ENCODE data around the gene PSG6.
"Not testable (repeated sequence)": the region's sequence is repeated elsewhere in the genome, so short reads cannot be mapped to it uniquely, and the experiment has no call there.

The PSG6 gene

GRCh38 chr19:42912941-42913340 lies 4.8 kb downstream of the PSG6 start:
- DNase-seq; H3K4me3 ChIP-seq; H3K4me1 ChIP-seq; H3K9me3 ChIP-seq; H3K27ac ChIP-seq; intact Hi-C loops (cut with DNase I; ENCODE audit: low total_unique reads); H3K36me3 ChIP-seq; H3K27me3 ChIP-seq: not testable (repeated sequence)

GRCh38 chr19:42911731-42912130 lies 6.0 kb downstream of the PSG6 start:
- H3K27me3 ChIP-seq; intact Hi-C loops (cut with DNase I; ENCODE audit: low total_unique reads); H3K27ac ChIP-seq; H3K9me3 ChIP-seq; DNase-seq; H3K4me1 ChIP-seq; H3K36me3 ChIP-seq; H3K4me3 ChIP-seq: not testable (repeated sequence)

- intact Hi-C loops (cut with DNase I; ENCODE audit: low total_unique reads); H3K9me3 ChIP-seq; H3K27ac ChIP-seq; H3K4me1 ChIP-seq; H3K36me3 ChIP-seq; H3K4me3 ChIP-seq; H3K27me3 ChIP-seq: not testable (repeated sequence)
- peak in 1 of 2 donors; percentile 48 for DNase-seq
Observed at GRCh38 chr19:42906162-42906561, 11.5 kb downstream of the PSG6 start.

- H3K27ac ChIP-seq; intact Hi-C loops (cut with DNase I; ENCODE audit: low total_unique reads): not testable (repeated sequence)
Observed at GRCh38 chr19:42900561-42900960, 17.1 kb downstream of the PSG6 start.

GRCh38 chr19:42899674-42900073 lies 18.0 kb downstream of the PSG6 start:
- H3K27me3 ChIP-seq; H3K9me3 ChIP-seq; H3K27ac ChIP-seq; H3K36me3 ChIP-seq; H3K4me1 ChIP-seq; intact Hi-C loops (cut with DNase I; ENCODE audit: low total_unique reads); H3K4me3 ChIP-seq: not testable (repeated sequence)
- peak in 1 of 2 donors; percentile 34 for DNase-seq

More at GRCh38 chr19:42900561-42900960, 17.1 kb downstream of the PSG6 start:
- not testable (repeated sequence) for H3K27me3 ChIP-seq, H3K36me3 ChIP-seq, H3K4me1 ChIP-seq, H3K4me3 ChIP-seq, H3K9me3 ChIP-seq, DNase-seq

GRCh38 chr19:42899110-42899509 lies 18.6 kb downstream of the PSG6 start:
- DNase-seq; H3K36me3 ChIP-seq; H3K27me3 ChIP-seq; H3K9me3 ChIP-seq; H3K4me1 ChIP-seq; H3K4me3 ChIP-seq; intact Hi-C loops (cut with DNase I; ENCODE audit: low total_unique reads); H3K27ac ChIP-seq: not testable (repeated sequence)

- intact Hi-C loops (cut with DNase I; ENCODE audit: low total_unique reads); H3K4me3 ChIP-seq; H3K27me3 ChIP-seq; DNase-seq; H3K9me3 ChIP-seq; H3K36me3 ChIP-seq; H3K4me1 ChIP-seq; H3K27ac ChIP-seq: not testable (repeated sequence)
Observed at GRCh38 chr19:42898656-42899055, 19.0 kb downstream of the PSG6 start.

GRCh38 chr19:42897729-42898128 lies 20.0 kb downstream of the PSG6 start:
- H3K27me3 ChIP-seq; H3K9me3 ChIP-seq; H3K27ac ChIP-seq; intact Hi-C loops (cut with DNase I; ENCODE audit: low total_unique reads); H3K36me3 ChIP-seq; H3K4me3 ChIP-seq; DNase-seq; H3K4me1 ChIP-seq: not testable (repeated sequence)

- DNase-seq, result peak in 1 of 2 donors; percentile 40
- H3K9me3 ChIP-seq; H3K27ac ChIP-seq; H3K4me3 ChIP-seq; H3K4me1 ChIP-seq; H3K36me3 ChIP-seq; intact Hi-C loops (cut with DNase I; ENCODE audit: low total_unique reads); H3K27me3 ChIP-seq: not testable (repeated sequence)
Observed at GRCh38 chr19:42890446-42890845, 27.2 kb downstream of the PSG6 start.

GRCh38 chr19:42887876-42888445 lies 29.7 kb downstream of the PSG6 start:
- H3K4me1 ChIP-seq; intact Hi-C loops (cut with DNase I; ENCODE audit: low total_unique reads); H3K36me3 ChIP-seq; DNase-seq; H3K9me3 ChIP-seq; H3K27me3 ChIP-seq; H3K27ac ChIP-seq; H3K4me3 ChIP-seq: not testable (repeated sequence)

- DNase-seq; H3K9me3 ChIP-seq; H3K27ac ChIP-seq; intact Hi-C loops (cut with DNase I; ENCODE audit: low total_unique reads); H3K4me1 ChIP-seq; H3K4me3 ChIP-seq; H3K36me3 ChIP-seq; H3K27me3 ChIP-seq: not testable (repeated sequence)
Observed at GRCh38 chr19:42882730-42883129, 35.0 kb downstream of the PSG6 start.

GRCh38 chr19:42882010-42882409 lies 35.7 kb downstream of the PSG6 start:
- H3K27ac ChIP-seq; H3K4me3 ChIP-seq; H3K4me1 ChIP-seq; H3K9me3 ChIP-seq; DNase-seq; H3K36me3 ChIP-seq; intact Hi-C loops (cut with DNase I; ENCODE audit: low total_unique reads); H3K27me3 ChIP-seq: not testable (repeated sequence)

- intact Hi-C loops (cut with DNase I; ENCODE audit: low total_unique reads), result not testable (repeated sequence)
Observed at GRCh38 chr19:42881279-42881678, 36.4 kb downstream of the PSG6 start.

GRCh38 chr19:42880621-42881020 lies 37.1 kb downstream of the PSG6 start:
- intact Hi-C loops (cut with DNase I; ENCODE audit: low total_unique reads); DNase-seq: not testable (repeated sequence)

More at GRCh38 chr19:42881279-42881678, 36.4 kb downstream of the PSG6 start:
- H3K27ac ChIP-seq, DNase-seq, H3K36me3 ChIP-seq, H3K27me3 ChIP-seq, H3K9me3 ChIP-seq, H3K4me3 ChIP-seq, H3K4me1 ChIP-seq: not testable (repeated sequence)

More at GRCh38 chr19:42880621-42881020, 37.1 kb downstream of the PSG6 start:
- not testable (repeated sequence) for H3K27ac ChIP-seq, H3K36me3 ChIP-seq, H3K27me3 ChIP-seq, H3K9me3 ChIP-seq, H3K4me3 ChIP-seq, H3K4me1 ChIP-seq
